Fibroblast of skin of right biceps (primary cell): ENCODE data around the gene FOXQ1.
A peak's percentile ranks its signal among the peaks of the same experiment; 100 is the strongest.
"Not testable (repeated sequence)": the region's sequence is repeated elsewhere in the genome, so short reads cannot be mapped to it uniquely, and the experiment has no call there.

Experiments used
- DNase-seq: peaks from one replicate; pipeline ENCODE4 v3.0.0-alpha.2; 2013

FOXQ1 gene

DNA sequence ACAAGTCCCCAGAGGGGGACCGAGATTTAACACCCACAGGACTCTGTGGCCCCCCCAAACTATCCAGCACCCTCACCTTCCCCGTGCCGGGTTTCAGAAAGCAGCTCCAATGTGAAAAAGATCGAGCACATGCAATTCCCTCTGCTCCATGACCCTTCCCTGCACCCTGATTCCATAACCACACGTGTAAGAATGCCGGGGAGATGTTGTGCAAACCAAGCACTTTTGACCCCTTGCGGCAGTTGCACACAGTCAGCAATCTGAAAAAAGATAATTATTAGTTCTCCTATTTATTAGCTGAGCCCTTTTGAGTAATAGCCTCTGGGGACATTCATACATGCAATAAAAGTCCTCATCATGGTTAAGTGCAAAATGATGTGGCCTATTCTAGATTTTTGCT lies 13.0 kb downstream of the FOXQ1 start:
- no peak for DNase-seq

DNA sequence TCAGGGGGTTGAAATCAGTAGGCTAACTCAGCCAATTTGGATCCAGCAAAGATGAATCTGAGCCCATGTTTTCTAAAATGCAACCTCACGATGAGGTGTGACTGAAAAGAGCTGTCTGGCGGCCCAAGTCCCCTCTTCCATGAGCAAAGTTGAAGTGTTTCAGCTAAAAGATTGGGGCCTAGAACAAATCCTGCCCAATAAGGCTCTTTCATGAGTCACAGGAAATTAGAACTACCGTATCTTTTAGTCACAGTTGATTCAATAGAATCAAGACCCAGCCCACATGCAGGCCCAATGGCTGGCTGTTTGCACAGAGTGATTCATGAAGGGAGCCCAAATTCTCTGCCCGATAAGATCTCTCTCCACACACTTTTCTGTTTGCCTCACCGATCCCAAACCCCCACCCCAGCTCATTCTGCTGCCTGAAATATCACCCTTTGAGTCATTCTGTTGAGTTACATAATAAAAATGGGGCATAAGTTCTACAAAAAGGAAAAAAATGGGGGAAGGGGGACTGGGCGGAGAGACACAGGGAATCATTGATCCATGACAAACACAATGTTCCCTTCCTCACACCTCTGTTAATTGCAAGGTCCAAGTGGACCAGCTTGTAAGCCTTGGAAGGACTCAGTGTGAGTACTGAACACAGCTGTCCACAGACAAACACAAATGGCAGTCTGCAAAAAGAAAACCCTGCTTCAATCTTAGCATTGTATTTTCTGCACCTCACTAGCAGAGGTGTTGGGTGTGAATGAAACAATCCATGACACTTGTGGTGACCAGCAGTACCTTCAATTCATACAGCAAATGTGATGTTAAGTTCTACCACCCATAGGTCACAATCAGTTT lies 13.8 kb downstream of the FOXQ1 start:
- DNase-seq, result peak; percentile 98

- no peak for DNase-seq
Measured at GRCh38 chr6:1326535-1327121, 14.7 kb downstream of the FOXQ1 start.

- no peak for DNase-seq
Measured at GRCh38 chr6:1327630-1328029, 15.7 kb downstream of the FOXQ1 start.

- no peak for DNase-seq
Measured at GRCh38 chr6:1328129-1328800, 16.4 kb downstream of the FOXQ1 start.

DNA sequence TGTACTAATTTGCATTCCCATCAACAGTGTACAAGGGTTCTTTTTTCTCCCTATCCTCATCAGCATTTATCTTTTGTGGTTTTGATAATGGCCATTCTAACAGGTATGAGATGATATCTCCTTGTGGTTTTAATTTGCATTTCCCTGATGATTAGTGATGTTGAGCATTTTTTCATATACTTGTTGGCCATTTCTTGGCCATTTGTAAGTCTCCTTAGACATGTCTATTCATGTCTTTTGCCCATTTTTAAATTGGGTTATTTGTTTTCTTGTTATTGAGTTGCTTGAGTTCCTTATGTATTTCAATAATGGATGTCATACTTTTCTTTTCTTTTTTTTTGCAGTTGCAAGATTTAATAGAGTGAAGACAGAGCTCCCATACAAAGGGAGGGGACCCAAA lies 17.8 kb downstream of the FOXQ1 start:
- no peak for DNase-seq

DNA sequence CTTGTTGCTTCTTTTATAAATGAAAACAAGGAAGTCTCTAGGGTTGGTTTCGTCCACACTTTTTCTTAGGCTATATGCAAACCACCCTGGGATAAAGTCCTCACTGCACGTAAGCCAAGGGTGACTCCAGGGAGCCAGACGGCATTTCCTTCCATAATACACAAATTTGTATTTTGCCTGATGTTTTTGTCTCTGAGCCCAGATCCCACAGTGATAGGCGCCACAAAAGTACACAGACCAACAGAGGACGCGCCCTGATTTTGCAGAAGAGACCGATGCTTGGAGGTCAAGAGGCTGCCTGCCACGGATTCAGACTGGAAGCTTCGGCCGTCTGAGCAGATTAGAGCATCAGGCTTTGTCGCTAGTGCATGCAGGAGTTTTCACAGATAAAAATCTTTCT lies 22.8 kb downstream of the FOXQ1 start:
- no peak for DNase-seq

- peak; percentile 82 for DNase-seq
Measured at GRCh38 chr6:1335367-1336037, 23.6 kb downstream of the FOXQ1 start.

DNA sequence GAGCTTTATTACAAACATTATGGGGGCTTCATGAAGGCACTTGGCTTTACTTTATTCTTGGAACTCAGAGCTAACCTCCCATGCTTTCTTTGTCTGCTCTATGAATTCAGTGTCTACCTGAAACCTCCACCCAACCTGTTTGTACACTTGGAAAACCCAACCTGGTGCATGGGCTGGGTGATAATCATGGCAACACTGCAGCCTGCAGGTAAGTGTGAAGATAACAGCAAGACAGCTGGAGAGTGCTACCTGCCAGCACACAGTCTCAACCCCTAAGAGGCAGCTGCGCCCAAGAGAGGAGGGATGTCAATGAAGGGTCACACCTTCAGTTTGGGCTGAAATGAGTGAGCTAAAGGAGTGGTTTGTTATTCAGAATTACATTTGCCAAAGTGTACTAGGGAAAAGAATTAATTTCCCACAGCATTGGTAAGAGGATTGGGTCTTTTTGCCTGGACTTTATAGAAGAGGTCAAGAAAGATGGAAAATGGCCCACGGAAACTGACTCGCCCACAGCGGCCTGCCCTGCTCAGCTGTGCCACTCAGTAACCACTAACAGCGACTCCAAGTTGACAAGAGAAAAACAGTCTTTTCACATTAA lies 24.4 kb downstream of the FOXQ1 start:
- no peak for DNase-seq

GRCh38 chr6:1337791-1338190 lies 25.9 kb downstream of the FOXQ1 start:
- DNase-seq, result peak; percentile 85

GRCh38 chr6:1346101-1346500 lies 34.2 kb downstream of the FOXQ1 start:
- no peak for DNase-seq

DNA sequence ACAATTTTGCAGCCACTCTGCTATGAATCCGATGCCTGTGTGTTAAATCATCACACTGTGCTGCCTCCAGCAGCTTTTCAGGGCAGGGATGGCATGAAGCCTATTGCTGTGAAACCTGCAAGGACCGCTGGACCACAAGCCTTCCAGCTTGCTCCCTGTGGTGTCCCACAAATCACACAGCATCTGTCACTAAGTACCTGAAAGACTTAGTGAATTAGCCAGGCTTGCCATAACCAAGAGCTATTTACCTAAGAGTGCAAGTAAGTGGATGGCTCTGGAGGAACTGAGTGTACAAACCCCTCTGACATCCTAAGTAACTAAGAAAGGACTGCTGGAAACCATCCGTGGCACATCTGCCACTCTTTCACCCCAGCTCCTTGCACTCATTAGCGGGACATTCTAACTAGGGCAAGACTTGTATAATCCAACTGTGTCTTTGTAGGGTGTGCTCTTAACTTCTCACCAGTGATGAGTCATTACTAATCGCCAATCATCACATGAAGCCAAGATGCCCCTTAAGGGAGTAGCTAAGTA lies 34.7 kb downstream of the FOXQ1 start:
- no peak for DNase-seq

GRCh38 chr6:1347161-1347560 lies 35.3 kb downstream of the FOXQ1 start:
- no peak for DNase-seq

DNA sequence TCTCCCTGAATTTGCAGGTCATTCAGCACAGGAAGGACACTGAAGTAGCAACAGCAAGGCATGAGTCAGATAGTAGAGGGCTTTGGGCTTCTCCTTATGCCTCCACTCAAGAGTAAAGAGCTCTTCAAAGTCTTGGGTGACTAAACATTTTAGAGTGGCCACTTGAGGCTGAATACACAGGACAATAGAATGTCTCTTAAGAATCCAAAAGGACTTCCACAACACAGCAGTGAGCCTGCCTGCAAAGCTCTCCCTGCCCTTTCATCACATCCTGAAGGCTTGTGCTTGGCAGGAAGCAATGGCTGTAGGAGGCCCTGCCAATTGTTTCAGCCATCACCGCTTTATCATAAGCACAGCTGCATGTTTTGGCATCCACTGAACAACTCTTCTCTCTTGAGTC lies 36.8 kb downstream of the FOXQ1 start:
- no peak for DNase-seq

DNA sequence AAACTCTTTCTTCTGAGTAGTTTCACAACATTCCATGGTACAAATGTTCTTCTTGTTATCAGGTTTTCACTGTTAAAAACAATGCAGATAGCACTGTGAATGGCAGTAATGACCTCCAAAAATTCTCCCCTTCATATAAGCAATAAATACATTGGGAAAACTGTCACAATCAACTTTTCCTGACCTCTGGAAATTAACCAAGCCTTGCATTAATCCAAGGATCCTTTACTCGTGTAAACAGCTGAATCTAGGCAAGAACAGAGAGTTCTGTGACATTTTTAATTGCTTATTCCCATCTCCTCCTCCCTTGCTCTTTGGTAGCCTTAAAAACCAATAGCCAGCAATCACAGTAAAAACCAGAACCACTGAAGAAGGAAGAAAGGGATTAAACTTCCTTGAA lies 37.8 kb downstream of the FOXQ1 start:
- no peak for DNase-seq

GRCh38 chr6:1351381-1352008 lies 39.6 kb downstream of the FOXQ1 start:
- no peak for DNase-seq

DNA sequence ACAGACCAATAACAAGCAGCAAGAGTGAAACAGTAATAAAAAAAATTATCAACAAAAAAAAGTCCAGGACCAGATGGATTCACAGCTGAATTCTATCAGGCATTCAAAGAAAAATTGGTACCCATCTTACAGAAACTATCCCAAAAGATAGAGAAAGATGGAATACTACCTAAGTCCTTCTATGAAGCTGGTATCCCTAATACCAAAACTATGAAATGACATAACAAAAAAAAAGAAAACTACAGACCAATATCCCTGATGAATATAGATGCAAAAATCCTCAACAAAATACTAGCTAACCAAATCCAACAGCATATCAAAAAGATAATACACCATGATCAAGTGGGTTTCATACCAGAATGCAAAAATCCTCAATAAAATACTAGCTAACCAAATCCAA lies 43.2 kb downstream of the FOXQ1 start:
- DNase-seq, result not testable (repeated sequence)

GRCh38 chr6:1361717-1362116 lies 49.8 kb downstream of the FOXQ1 start:
- not testable (repeated sequence) for DNase-seq

DNA sequence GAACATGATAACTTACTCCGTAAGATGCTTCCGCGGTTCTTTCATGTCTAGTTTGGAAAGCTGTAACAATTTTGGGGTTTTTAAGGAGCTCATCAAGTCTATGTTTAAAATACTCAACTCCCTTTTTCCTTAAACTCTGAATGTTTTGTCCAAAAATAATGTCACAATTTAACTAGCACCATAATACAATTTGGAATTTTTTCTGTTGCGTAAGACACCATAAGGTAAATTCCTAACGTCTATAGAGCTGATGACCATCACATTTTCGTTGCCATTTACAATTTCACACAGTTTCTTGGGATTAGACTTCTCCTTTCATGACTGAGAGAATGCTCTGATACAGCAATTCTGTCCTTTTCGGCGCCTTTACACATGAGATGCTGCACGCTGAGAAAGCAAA lies 50.7 kb downstream of the FOXQ1 start:
- DNase-seq, result no peak

GRCh38 chr6:1363298-1363697 lies 51.4 kb downstream of the FOXQ1 start:
- no peak for DNase-seq

GRCh38 chr6:1363729-1364572 lies 52.1 kb downstream of the FOXQ1 start:
- DNase-seq, result peak; percentile 45
